BJ (cell line): ENCODE data around the gene SREK1. TPM values are rescaled to one million over a fixed set of nuclear protein-coding genes. Genes with fewer than 3 reads are reported as not detected.

Source experiments
- CTCF ChIA-PET: fragments of 350-600 bp; formaldehyde crosslinking; extraction: SDS; loops from one replicate; lab custom pipeline; 2021; ENCODE audit warnings: antibody characterized with exemption, inconsistent platforms; lab: Yijun Ruan, JAX
- POLR2A ChIA-PET: fragments of 300-600 bp; sonication (Branson Sonifier 250); formaldehyde crosslinking; extraction: SDS; loops from one replicate; lab custom pipeline; 2021; ENCODE audit warnings: antibody characterized with exemption; lab: Charles Lee
- DNase-seq: peaks from one replicate; pipeline ENCODE4 v3.0.0-alpha.2; 2011; ENCODE audit warnings: low read depth
- H3K27me3 ChIP-seq: 2 replicates; pipeline ENCODE4 v1.6.0; 2011; ENCODE audit warnings: low read length; ENCODE audit not compliant: control insufficient read depth, insufficient read depth
- H3K36me3 ChIP-seq: 2 replicates; pipeline ENCODE4 v1.5.1; 2011; ENCODE audit warnings: low read length; ENCODE audit not compliant: control insufficient read depth, insufficient read depth
- H3K4me3 ChIP-seq: 2 replicates; pipeline ENCODE4 v1.5.1; 2011; ENCODE audit warnings: low read depth, mild to moderate bottlenecking, control low read depth, low read length
- CTCF ChIP-seq: IDR thresholded peaks from 2 replicates; pipeline ENCODE4 v1.5.1; 2011; ENCODE audit warnings: low read depth, mild to moderate bottlenecking, control low read depth, inconsistent platforms, low read length, moderate library complexity; ENCODE audit not compliant: insufficient read depth
- polyA plus RNA-seq: library from polyadenylated mRNA; depleted of rRNA; stranded (reverse); fragments of >200 nt; gene quantifications from 2 replicates; pipeline ENCODE4 v1.2.3, GENCODE V29; 2011

SREK1 gene
- polyA plus RNA-seq, 1 experiment, result 34.1 TPM

- no peaks in the 10 kb centered on the region for H3K36me3 ChIP-seq
- TF ChIP-seq CTCF, result no peak
- CTCF ChIA-PET, result interaction anchor here (0.5 to 1.0 kb wide), 2 partner anchors 18 to 255 kb away, joined by 3 read pairs; no protein-coding TSS in a partner anchor
- POLR2A ChIA-PET, result no interaction called here
- H3K4me3 ChIP-seq, result no peak overlapping the region
- H3K27me3 ChIP-seq, result no peaks in the 10 kb centered on the region
- no peak for DNase-seq
Observed at GRCh38 chr5:66203531-66203930, 59.4 kb downstream of the SREK1 start.

GRCh38 chr5:66206465-66206864, 62.4 kb downstream of the SREK1 start:
- CTCF ChIA-PET, result no interaction called here
- DNase-seq, result no peak
- H3K36me3 ChIP-seq, result no peaks in the 10 kb centered on the region
- TF ChIP-seq CTCF, result no peak
- H3K27me3 ChIP-seq, result no peaks in the 10 kb centered on the region
- POLR2A ChIA-PET, result no interaction called here
- H3K4me3 ChIP-seq, result no peak overlapping the region

GRCh38 chr5:66207800-66208561, 63.9 kb downstream of the SREK1 start:
- no peaks in the 10 kb centered on the region for H3K36me3 ChIP-seq
- CTCF ChIA-PET, result interaction anchor here (0.7 kb wide), 1 partner anchor 17 kb away, joined by 3 read pairs; no protein-coding TSS in a partner anchor
- no peak for TF ChIP-seq CTCF
- no peaks in the 10 kb centered on the region for H3K27me3 ChIP-seq
- H3K4me3 ChIP-seq, result no peak overlapping the region
- DNase-seq, result no peak
- POLR2A ChIA-PET, result no interaction called here

GRCh38 chr5:66209350-66209749, 65.2 kb downstream of the SREK1 start:
- no peak for TF ChIP-seq CTCF
- no peak for DNase-seq
- H3K4me3 ChIP-seq, result no peak overlapping the region
- H3K27me3 ChIP-seq, result no peaks in the 10 kb centered on the region
- ChIA-PET CTCF (interaction anchor here (1.0 to 1.4 kb wide), 2 partner anchors 13 to 15 kb away, joined by 4 to 6 read pairs; no protein-coding TSS in a partner anchor), POLR2A (no interaction called here)
- no peaks in the 10 kb centered on the region for H3K36me3 ChIP-seq

- no peak for DNase-seq
- POLR2A ChIA-PET, result no interaction called here
- no peaks in the 10 kb centered on the region for H3K27me3 ChIP-seq
- CTCF ChIA-PET, result interaction anchor here (1.0 to 1.4 kb wide), 2 partner anchors 13 to 15 kb away, joined by 4 to 6 read pairs; no protein-coding TSS in a partner anchor
- no peak overlapping the region for H3K4me3 ChIP-seq
- TF ChIP-seq CTCF, result no peak
- no peaks in the 10 kb centered on the region for H3K36me3 ChIP-seq
Observed at GRCh38 chr5:66209794-66210193, 65.7 kb downstream of the SREK1 start.
